Activated CD4-positive, CD25-positive, alpha-beta regulatory T cell (primary cell): ENCODE results near the gene SERPINA12.

Experiments used
- DNase-seq, 4 experiments: peaks; one replicate each; lab custom pipeline; 2025; lab: John Stamatoyannopoulos, UW

The SERPINA12 gene

GRCh38 chr14:94462763-94463572 lies 46.3 kb downstream of the SERPINA12 start:
- no peak for DNase-seq

- DNase-seq: no peak
Observed at GRCh38 chr14:94462219-94462551, 47.1 kb downstream of the SERPINA12 start.

- no peak for DNase-seq
Observed at GRCh38 chr14:94461526-94462218, 47.6 kb downstream of the SERPINA12 start.

GRCh38 chr14:94460631-94461416 lies 48.4 kb downstream of the SERPINA12 start:
- DNase-seq: no peak

- no peak for DNase-seq
Observed at GRCh38 chr14:94458558-94459205, 50.6 kb downstream of the SERPINA12 start.

GRCh38 chr14:94458096-94458495 lies 51.2 kb downstream of the SERPINA12 start:
- DNase-seq: no peak

- no peak for DNase-seq
Observed at GRCh38 chr14:94455928-94456327, 53.3 kb downstream of the SERPINA12 start.

- no peak for DNase-seq
Observed at GRCh38 chr14:94451826-94452225, 57.4 kb downstream of the SERPINA12 start.

GRCh38 chr14:94451091-94451771 lies 58.0 kb downstream of the SERPINA12 start:
- DNase-seq: no peak

- DNase-seq: no peak
Observed at GRCh38 chr14:94450722-94451090, 58.6 kb downstream of the SERPINA12 start.

- no peak for DNase-seq
Observed at GRCh38 chr14:94449930-94450329, 59.3 kb downstream of the SERPINA12 start.

GRCh38 chr14:94448071-94448808 lies 61.0 kb downstream of the SERPINA12 start:
- DNase-seq: no peak

- no peak for DNase-seq
Observed at GRCh38 chr14:94447206-94447605, 62.1 kb downstream of the SERPINA12 start.

GRCh38 chr14:94446126-94446525 lies 63.1 kb downstream of the SERPINA12 start:
- DNase-seq: no peak

GRCh38 chr14:94445003-94445402 lies 64.3 kb downstream of the SERPINA12 start:
- DNase-seq: no peak

GRCh38 chr14:94441531-94442205 lies 67.6 kb downstream of the SERPINA12 start:
- no peak for DNase-seq

GRCh38 chr14:94441130-94441529 lies 68.1 kb downstream of the SERPINA12 start:
- no peak for DNase-seq

GRCh38 chr14:94439453-94440057 lies 69.7 kb downstream of the SERPINA12 start:
- no peak for DNase-seq
